OCI-M1 (cell line): ENCODE results near the gene CCDC6.
A peak's percentile ranks its signal among the peaks of the same experiment; 100 is the strongest.

Experiments
- DNase-seq: peaks from one replicate; lab custom pipeline; 2025; lab: John Stamatoyannopoulos, UW

The CCDC6 gene

GRCh38 chr10:59852670-59853069, 53.7 kb downstream of the CCDC6 start:
- no peak for DNase-seq

- DNase-seq = no peak
Measured at GRCh38 chr10:59851864-59852263, 54.5 kb downstream of the CCDC6 start.

GRCh38 chr10:59847888-59848287, 58.5 kb downstream of the CCDC6 start:
- DNase-seq = no peak

GRCh38 chr10:59847326-59847725, 59.0 kb downstream of the CCDC6 start:
- DNase-seq = no peak

- no peak for DNase-seq
Measured at GRCh38 chr10:59844436-59844835, 61.9 kb downstream of the CCDC6 start.

GRCh38 chr10:59843748-59844147, 62.6 kb downstream of the CCDC6 start:
- no peak for DNase-seq

- peak; percentile 7 for DNase-seq
Measured at GRCh38 chr10:59839576-59839975, 66.8 kb downstream of the CCDC6 start.

GRCh38 chr10:59838085-59838789, 68.1 kb downstream of the CCDC6 start:
- no peak for DNase-seq

GRCh38 chr10:59833810-59834209, 72.5 kb downstream of the CCDC6 start:
- DNase-seq = no peak

- peak; percentile 30 for DNase-seq
Measured at GRCh38 chr10:59832506-59832905, 73.8 kb downstream of the CCDC6 start.

GRCh38 chr10:59831658-59832503, 74.5 kb downstream of the CCDC6 start:
- DNase-seq = peak; percentile 70

GRCh38 chr10:59830601-59831259, 75.6 kb downstream of the CCDC6 start:
- DNase-seq = peak; percentile 71

- no peak for DNase-seq
Measured at GRCh38 chr10:59829601-59830000, 76.8 kb downstream of the CCDC6 start.

GRCh38 chr10:59829024-59829423, 77.3 kb downstream of the CCDC6 start:
- peak; percentile 13 for DNase-seq

GRCh38 chr10:59825932-59826331, 80.4 kb downstream of the CCDC6 start:
- no peak for DNase-seq

GRCh38 chr10:59823751-59824150, 82.6 kb downstream of the CCDC6 start:
- DNase-seq = no peak

- DNase-seq = no peak
Measured at GRCh38 chr10:59823111-59823510, 83.2 kb downstream of the CCDC6 start.

- DNase-seq = no peak
Measured at GRCh38 chr10:59820471-59820870, 85.9 kb downstream of the CCDC6 start.

GRCh38 chr10:59819683-59820082, 86.7 kb downstream of the CCDC6 start:
- DNase-seq = no peak

- no peak for DNase-seq
Measured at GRCh38 chr10:59819265-59819664, 87.1 kb downstream of the CCDC6 start.

- peak; percentile 87 for DNase-seq
Measured at GRCh38 chr10:59817773-59818172, 88.6 kb downstream of the CCDC6 start.

GRCh38 chr10:59814878-59815277, 91.5 kb downstream of the CCDC6 start:
- DNase-seq = no peak
